Stomach (tissue), 9 donors: Measurements from ENCODE around the gene GSDMA. TPM values are rescaled to one million over a fixed set of nuclear protein-coding genes. Genes with fewer than 3 reads are reported as not detected.

ENCODE experiments used
- DNase-seq, 2 donors: peaks; one replicate each; pipeline versions ENCODE4 v3.0.0 to v3.0.0-alpha.2; 2013 to 2019
- H3K27ac ChIP-seq, 5 donors: fragments of 200-600 bp in 4 of 5; sonication (generic) in 4 of 5; one replicate each; pipeline ENCODE4 v1.5.1; 2013 to 2019; ENCODE audit warnings: mild to moderate bottlenecking in 1 of 5, moderate library complexity in 1 of 5
- H3K27me3 ChIP-seq, 3 donors: fragments of 200-600 bp; sonication (generic); one replicate each; pipeline ENCODE4 v1.5.1; 2017 to 2019; ENCODE audit warnings: mixed run types in 1 of 3
- H3K36me3 ChIP-seq, 4 donors: fragments of 200-600 bp; sonication (generic); 1 replicate in 3 of 4; 2 replicates in 1 of 4; pipeline ENCODE4 v1.5.1; 2016 to 2019
- H3K4me1 ChIP-seq, 4 donors: fragments of 200-600 bp; sonication (generic); one replicate each; pipeline ENCODE4 v1.5.1; 2016 to 2019
- H3K4me3 ChIP-seq, 4 donors: fragments of 200-600 bp; sonication (generic) in 3 of 4; one replicate each; pipeline ENCODE4 v1.5.1; 2016 to 2019; ENCODE audit warnings: mild to moderate bottlenecking in 1 of 4
- H3K9me3 ChIP-seq, 4 donors: fragments of 200-600 bp; sonication (generic); one replicate each; pipeline ENCODE4 v1.5.1; 2016 to 2019
- CTCF ChIP-seq, 7 experiments: fragments of 450-650 bp in 4 of 7; fragments of 200-600 bp in 3 of 7; sonication (generic) in 3 of 7; IDR thresholded peaks; one replicate each; pipeline ENCODE4 v1.5.1; 2016 to 2019; ENCODE audit warnings: antibody characterized with exemption in 7 of 7, control low read depth in 2 of 7, mild to moderate bottlenecking in 1 of 7
- EP300 ChIP-seq: sonication (generic); formaldehyde crosslinking; IDR thresholded peaks from one replicate; pipeline ENCODE4 v1.6.1; 2017; ENCODE audit warnings: antibody characterized with exemption
- POLR2A ChIP-seq, 4 donors: fragments of 450-650 bp; IDR thresholded peaks; one replicate each; pipeline ENCODE4 v1.6.1; 2016; ENCODE audit warnings: antibody characterized with exemption in 4 of 4, control low read depth in 2 of 4, mild to moderate bottlenecking in 1 of 4, moderate library complexity in 1 of 4
- POLR2AphosphoS5 ChIP-seq, 3 donors: sonication (generic); formaldehyde crosslinking; IDR thresholded peaks; one replicate each; pipeline ENCODE4 v1.6.1; 2016; ENCODE audit warnings: antibody characterized with exemption in 3 of 3
- WGBS, 5 donors: extraction: QIAGEN DNeasy Blood & Tissue Kit in 3 of 5; methylation state at CpG; one replicate each; pipeline versions ENCODE4 v1.1.5 to v1.1.7; 2013 to 2018; 5-methylcytosine and 5-hydroxymethylcytosine counted together
- intact Hi-C: fragments of 100-400 bp; cut with DNase I; formaldehyde crosslinking; loops from one replicate; pipeline ENCODE4 v1.15.1; 2023; ENCODE audit warnings: low total_unique reads
- polyA plus RNA-seq, 3 donors: library from polyadenylated mRNA; stranded (reverse); fragments of 200-250 nt; gene quantifications; one replicate each; pipeline ENCODE4 v1.2.3, GENCODE V29; 2013
- total RNA-seq, 5 donors: library from RNA; depleted of rRNA; stranded (reverse); fragments of >200 nt; gene quantifications; one replicate each; pipeline versions ENCODE4 v1.1.0 to v1.2.3, GENCODE V29; 2014 to 2016
- donor health status: healthy with polysubstance abuse.
- donor health status: Bipolar disorder and iron deficiency.
- donor health status: healthy.

The GSDMA gene
- total and polyA plus RNA-seq, 8 donors: 0.08 to 0.92 TPM; not detected in 6

- intact Hi-C loops: no loop called here
- Histone ChIP-seq H3K4me3 (no peak overlapping the region), H3K27ac (no peak overlapping the region), H3K36me3 (peaks cover 89 to 98% (median 96%) of the 10 kb centered on the region in 4 donors), H3K9me3 (no peaks in the 10 kb centered on the region), H3K27me3 (no peaks in the 10 kb centered on the region), H3K4me1 (peaks cover 0 to 5% (median 2%) of the 10 kb centered on the region in 4 donors)
- TF ChIP-seq POLR2AphosphoS5 (IDR thresholded peaks at IDR 0.05) (no peak), POLR2A (IDR thresholded peaks at IDR 0.05) (no peak), CTCF (IDR thresholded peaks at IDR 0.05) (no peak), EP300 (no peak)
- 89 to 94% (median 91%) methylated on average over 11 of the region's 11 CpGs for WGBS, 5 donors
- no peak for DNase-seq
These were observed 25.5 kb downstream of the GSDMA start for GRCh38 chr17:39988206-39988810.

- peaks cover 0 to 5% (median 0%) of the 10 kb centered on the region in 4 donors for H3K4me1 ChIP-seq
- peaks cover 81 to 95% (median 91%) of the 10 kb centered on the region in 4 donors for H3K36me3 ChIP-seq
- H3K4me3 ChIP-seq: no peak overlapping the region
- intact Hi-C loops: no loop called here
- 90 to 96% (median 95%) methylated on average over 10 to 11 of the region's 11 CpGs for WGBS, 5 donors
- no peak overlapping the region for H3K27ac ChIP-seq
- no peak for DNase-seq
- TF ChIP-seq CTCF (IDR thresholded peaks at IDR 0.05): no peak
- H3K27me3 ChIP-seq: no peaks in the 10 kb centered on the region
- H3K9me3 ChIP-seq: no peaks in the 10 kb centered on the region
These were observed 31.6 kb downstream of the GSDMA start for GRCh38 chr17:39994448-39994847.

GRCh38 chr17:39995438-39995837 lies 32.6 kb downstream of the GSDMA start:
- H3K9me3 ChIP-seq: no peaks in the 10 kb centered on the region
- no peak overlapping the region for H3K4me3 ChIP-seq
- no peak overlapping the region for H3K27ac ChIP-seq
- intact Hi-C loops: no loop called here
- peak in 1 of 2 donors; percentile 50 for DNase-seq
- WGBS, 5 donors: 59 to 75% (median 71%) methylated on average over 6 of the region's 6 CpGs
- peak in 1 of 3 donors; percentile 27 for TF ChIP-seq POLR2AphosphoS5 (IDR thresholded peaks at IDR 0.05)
- TF ChIP-seq POLR2A (IDR thresholded peaks at IDR 0.05): no peak
- H3K4me1 ChIP-seq: peaks cover 0 to 5% (median 0%) of the 10 kb centered on the region in 4 donors
- no peaks in the 10 kb centered on the region for H3K27me3 ChIP-seq
- peaks cover 71 to 85% (median 81%) of the 10 kb centered on the region in 4 donors for H3K36me3 ChIP-seq

- H3K27ac ChIP-seq: no peak overlapping the region
- TF ChIP-seq EP300 (no peak), POLR2A (IDR thresholded peaks at IDR 0.05) (no peak), CTCF (IDR thresholded peaks at IDR 0.05) (no peak), POLR2AphosphoS5 (IDR thresholded peaks at IDR 0.05) (no peak)
- H3K36me3 ChIP-seq: peaks cover 64 to 77% (median 74%) of the 10 kb centered on the region in 4 donors
- H3K4me1 ChIP-seq: peaks cover 0 to 5% (median 0%) of the 10 kb centered on the region in 4 donors
- H3K9me3 ChIP-seq: no peaks in the 10 kb centered on the region
- intact Hi-C loops: no loop called here
- no peak for DNase-seq
- 72 to 85% (median 82%) methylated on average over 8 of the region's 8 CpGs for WGBS, 5 donors
- H3K4me3 ChIP-seq: no peak overlapping the region
- H3K27me3 ChIP-seq: no peaks in the 10 kb centered on the region
These were observed 33.4 kb downstream of the GSDMA start for GRCh38 chr17:39996162-39996561.

- H3K36me3 ChIP-seq: peaks cover 58 to 71% (median 68%) of the 10 kb centered on the region in 4 donors
- H3K4me1 ChIP-seq: peaks cover 0 to 5% (median 0%) of the 10 kb centered on the region in 4 donors
- no peak overlapping the region for H3K4me3 ChIP-seq
- no peak for TF ChIP-seq EP300
- no peak for TF ChIP-seq CTCF (IDR thresholded peaks at IDR 0.05)
- no peak for TF ChIP-seq POLR2A (IDR thresholded peaks at IDR 0.05)
- TF ChIP-seq POLR2AphosphoS5 (IDR thresholded peaks at IDR 0.05): no peak
- no peaks in the 10 kb centered on the region for H3K9me3 ChIP-seq
- no peak overlapping the region for H3K27ac ChIP-seq
- WGBS, 5 donors: 32 to 49% (median 45%) methylated on average over 6 of the region's 6 CpGs
- intact Hi-C loops: no loop called here
- no peak for DNase-seq
- H3K27me3 ChIP-seq: no peaks in the 10 kb centered on the region
These were observed 34.0 kb downstream of the GSDMA start for GRCh38 chr17:39996800-39997199.
